GM18519 (cell line): ENCODE data around the gene RAC3.

Source experiments
- ATAC-seq: cut with Tn5 transposase; IDR thresholded peaks from one replicate; pipeline ENCODE4 v1.9.1; 2021; ENCODE audit warnings: mild to moderate bottlenecking, moderate library complexity; ENCODE audit not compliant: unreplicated experiment, low FRiP score

Gene RAC3

DNA sequence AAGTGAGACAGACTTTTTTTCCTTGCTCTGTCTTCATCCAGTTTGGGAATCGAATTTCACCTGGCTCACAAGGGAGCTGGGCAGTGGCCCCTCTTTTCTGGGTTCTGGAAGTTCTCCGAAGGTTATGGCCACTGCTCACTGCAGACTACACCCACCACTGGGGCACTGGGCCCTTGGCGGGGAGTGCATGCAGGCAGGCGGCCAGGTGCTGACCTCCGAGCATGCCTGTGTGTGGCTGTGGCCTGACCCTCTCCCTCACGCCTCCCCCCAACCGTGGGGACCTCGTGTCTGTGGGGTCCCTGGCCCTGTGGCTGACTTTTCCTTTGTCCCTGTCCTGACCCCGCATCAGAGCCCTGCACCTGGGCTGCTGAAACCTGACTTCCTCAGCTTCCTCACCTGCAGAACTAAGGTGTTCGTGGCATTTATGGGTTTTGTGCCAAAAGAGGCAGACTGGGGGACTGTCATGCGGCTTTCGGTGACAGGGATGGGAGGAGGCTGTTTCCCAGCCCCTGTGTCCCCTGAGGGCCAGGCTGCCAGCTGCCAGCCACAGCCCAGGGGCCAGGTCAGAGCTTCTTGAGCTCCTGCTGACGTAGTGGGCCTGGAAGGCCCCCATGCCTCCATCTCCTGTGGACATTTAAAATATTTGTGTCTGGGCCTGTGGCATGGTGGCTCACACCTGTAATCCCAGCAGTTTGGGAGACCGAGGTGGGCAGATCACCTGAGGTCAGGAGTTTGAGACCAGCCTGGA, 32.6 kb upstream of the RAC3 start:
- ATAC-seq, result no peak

GRCh38 chr17:81999587-81999975, 31.9 kb upstream of the RAC3 start:
- ATAC-seq, result no peak

- ATAC-seq, result no peak
Measured at GRCh38 chr17:81999976-82000802, 31.3 kb upstream of the RAC3 start.

GRCh38 chr17:82000803-82001570, 30.5 kb upstream of the RAC3 start:
- ATAC-seq, result no peak

DNA sequence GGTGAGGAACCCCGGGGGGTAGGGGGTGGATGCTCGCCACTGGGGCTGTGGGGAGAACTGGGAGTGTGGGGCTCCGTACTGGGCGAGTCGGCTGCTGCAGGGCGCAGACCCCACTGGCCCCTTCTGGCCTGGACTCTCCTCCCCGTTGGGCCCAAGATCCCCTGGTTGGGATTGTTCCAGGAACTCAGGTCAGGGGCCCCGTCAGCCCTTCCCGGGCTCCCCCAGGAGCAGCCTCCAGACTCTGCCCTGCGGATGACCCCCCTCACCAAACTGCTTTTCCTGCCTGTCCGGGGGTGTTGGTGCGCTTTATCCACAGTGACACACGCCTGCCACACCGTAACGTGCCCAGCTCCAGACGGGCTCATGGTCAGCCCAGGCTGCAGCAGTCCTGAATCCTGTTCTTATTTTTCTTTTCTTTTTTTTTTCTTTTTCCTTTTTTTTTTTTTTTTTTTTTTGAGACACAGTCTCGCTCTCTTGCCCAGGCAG, 29.9 kb upstream of the RAC3 start:
- ATAC-seq, result no peak

DNA sequence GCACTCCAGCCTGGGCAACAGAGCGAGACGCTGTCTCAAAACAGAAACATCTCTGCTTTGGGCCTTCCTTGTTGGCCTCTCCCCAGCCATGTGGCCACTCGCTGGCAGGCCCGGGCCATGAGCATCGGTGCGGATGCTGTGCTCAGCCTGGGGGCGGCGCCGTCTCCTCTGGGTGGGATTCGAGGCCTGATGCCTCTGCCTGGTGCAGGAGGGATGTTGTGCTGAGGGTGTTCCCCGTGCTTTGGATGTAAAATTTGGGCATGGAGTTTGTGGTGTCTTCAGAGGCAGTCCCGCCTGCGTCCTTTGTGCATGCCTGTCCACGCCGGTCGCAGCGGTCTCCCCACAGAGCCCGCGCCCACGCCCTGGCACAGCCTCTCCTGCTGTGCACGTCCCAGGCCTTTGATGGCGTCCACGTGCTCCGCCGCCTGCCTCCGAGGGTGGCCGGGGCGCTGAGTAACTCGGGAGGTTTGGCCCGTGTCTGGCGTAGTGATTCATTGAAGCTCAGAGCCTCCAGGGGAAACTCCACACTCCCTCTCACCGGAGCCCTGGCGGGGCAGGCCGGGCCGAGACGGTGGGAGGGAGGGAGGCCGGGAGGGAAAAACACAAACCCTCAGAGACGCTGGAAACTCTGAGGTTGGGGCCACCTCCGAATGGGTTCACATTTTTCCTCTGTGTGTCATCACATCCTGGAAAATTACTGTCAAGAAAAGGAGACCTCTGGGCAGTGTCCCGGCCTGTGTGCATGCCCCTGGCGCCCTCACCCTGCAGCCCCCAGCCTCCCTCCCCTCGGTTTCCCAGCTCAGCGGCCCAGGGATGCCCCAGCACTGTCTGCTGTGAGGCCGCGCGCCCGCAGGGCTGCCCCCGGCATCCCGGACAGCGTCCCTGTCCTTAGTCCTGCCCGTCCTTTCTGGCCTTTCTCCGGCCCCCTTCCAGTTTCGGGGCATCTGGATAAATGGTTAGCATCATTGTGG, 27.8 kb upstream of the RAC3 start:
- no peak for ATAC-seq

GRCh38 chr17:82004517-82005455, 26.7 kb upstream of the RAC3 start:
- no peak for ATAC-seq

DNA sequence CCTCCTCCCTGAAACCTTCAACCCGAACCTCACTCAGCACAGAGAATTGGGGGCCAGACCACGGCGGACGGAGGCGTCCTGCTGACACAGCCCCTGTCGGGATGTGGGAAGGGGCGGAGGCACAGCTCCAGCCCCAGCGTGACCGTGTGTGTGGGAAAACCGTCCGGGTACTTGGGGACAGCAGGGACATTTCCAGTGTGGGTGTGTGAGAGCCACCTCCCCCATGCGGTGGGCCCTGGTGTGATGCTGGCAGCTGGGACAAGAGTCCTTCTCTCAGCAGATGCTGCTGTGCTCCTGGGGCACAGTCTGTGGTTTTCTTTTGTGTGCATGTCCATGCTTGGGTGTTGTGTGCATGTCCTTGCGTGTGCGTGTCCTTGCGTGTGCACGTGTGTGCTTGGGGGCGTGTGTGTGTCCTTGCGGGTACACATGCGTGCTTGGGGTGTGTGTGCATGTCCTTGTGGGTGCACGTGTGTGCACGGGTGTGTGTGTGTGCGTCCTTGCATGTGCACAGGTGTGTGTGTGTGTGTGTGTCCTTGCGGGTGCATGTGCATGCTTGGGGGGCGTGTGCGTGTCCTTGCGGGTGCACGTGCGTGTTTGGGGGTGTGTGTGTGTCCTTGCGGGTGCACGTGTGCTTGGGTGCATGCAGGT, 25.7 kb upstream of the RAC3 start:
- ATAC-seq, result no peak

DNA sequence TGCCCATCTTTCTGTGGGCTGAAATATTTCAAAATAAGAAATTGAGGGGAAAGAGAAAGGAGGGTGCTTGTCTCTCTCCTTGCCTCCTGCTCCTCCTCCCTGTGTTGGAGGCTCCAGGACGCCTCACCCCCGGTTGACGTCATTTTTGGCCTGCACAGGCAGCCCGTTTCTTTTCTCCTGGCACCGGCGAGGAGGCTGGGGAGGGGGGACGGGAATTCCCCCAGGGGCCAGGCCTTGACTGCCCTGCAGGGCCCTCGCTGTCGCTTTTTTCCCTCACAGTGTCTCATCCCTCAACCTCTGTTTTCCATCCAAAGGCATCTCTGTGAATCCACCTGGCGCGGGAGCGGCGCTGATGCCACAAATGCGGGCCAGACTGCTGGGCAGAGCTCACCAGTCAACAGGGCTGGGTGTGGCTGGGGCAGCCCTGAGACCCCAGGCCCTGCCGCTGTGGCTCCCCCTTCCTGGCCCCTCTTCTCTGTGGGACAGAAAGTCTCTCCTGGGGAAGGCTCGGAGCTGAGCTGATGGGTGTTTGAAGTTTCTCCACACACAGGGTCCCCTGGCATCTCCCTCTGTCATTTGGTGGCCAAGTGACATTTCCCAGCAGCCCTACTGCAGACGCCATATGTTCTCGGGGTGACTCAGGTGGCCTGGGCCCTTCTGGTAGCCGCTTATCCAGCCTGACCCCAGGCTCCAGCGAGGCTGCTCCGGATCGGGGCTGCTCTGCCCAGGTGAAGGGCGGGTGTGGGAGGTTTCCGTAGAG, 24.8 kb upstream of the RAC3 start:
- ATAC-seq, result no peak

DNA sequence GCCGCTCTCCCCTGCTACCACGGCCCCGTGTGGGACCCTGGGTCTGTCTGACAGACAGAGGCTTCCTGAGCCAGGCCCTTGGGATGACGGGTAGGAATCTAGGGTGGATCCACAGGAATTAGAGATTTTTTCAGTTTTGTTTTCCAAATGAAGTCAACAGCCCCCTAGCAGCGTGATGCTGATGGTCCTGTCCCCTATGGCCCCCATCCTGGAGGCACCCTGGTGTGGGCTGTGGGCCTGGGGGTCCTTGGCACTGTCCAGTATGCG, 24.3 kb upstream of the RAC3 start:
- no peak for ATAC-seq

DNA sequence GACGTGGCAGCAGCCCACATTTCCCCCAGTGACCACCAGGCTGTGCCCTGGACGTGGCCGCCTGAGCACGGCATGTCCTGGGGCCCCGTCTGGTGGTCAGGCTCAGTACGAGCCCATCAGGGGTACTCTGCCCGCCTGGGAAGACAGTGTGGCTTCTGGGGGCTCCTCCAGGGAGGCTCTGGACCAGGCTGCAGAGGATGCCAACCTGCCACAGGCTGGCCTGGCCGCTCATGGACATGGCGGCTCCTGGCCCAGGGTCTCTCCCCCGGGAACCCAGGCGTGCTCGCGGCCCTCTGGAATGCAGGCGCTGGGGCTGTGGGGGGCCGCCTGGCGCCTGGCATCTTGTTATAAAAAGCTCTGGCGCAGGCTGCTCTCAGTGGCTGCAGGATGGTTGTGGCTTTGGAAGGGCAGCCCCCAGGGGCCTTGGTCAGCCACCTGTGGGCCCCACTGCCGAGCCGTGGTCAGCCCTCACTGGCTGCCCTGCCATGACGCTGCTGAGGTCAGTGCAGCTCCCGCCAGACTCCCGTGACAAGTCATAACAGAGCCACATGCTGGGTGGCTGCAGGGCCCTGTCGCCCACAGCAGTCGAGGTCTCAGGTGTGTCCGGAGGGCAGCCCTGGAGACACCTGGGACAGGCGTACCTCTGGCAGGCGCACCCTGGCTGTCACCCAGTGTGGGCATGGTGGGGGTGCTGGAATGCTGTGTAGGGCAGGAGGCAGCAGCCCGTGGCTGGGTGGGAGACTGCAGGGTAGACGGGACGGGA, 23.8 kb upstream of the RAC3 start:
- ATAC-seq, result no peak

DNA sequence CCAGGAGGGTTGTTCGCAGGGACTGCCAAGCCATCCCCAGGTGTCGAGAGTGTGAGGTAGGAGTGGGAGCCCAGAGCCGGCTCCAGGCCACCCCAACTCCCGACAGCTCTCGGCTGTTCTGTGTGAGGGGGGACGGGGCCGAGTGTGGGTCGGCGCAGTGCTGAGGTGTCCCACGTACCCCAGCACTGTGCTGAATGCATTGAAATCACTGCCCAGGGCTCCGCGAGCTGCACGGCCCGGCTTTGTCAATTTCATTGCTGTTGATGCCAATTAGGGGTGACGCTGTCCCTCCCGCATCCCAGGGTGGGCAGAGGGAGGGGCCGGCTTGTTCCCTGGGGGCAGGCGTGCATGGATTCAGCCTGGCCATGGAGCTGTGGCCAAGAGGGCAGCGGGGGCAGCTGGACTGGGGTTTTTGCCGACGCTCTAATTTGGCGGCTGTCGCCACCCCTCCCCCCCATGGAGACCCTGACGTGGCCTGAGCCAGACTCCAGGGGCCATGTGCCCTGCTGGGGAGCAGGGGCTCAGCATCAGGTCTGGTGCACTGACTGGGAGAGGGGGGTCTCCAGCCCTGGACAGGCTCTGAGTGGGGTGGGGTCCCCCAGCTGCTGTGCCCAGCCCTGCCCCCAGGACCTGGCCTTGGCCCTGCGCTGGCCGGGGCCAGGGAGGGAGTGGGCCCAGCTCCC, 23.1 kb upstream of the RAC3 start:
- ATAC-seq, result no peak

GRCh38 chr17:82008941-82009405, 22.5 kb upstream of the RAC3 start:
- ATAC-seq, result no peak

DNA sequence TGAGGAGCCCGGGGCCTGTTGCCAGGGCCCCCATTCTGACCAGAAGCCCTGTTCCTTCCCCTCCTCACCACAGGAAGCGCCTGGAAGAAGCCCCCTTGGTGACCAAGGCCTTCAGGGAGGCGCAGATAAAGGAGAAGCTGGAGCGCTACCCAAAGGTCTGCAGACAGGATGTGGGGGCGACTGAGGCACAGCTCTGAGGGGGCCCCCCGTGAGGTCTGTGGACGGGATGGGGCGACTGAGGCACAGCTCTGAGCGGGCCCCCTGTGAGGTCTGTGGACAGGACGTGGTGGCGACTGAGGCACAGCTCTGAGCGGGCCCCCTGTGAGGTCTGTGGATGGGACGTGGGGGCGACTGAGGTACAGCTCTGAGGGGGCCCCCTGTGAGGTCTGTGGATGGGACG, 22.1 kb upstream of the RAC3 start:
- ATAC-seq, result no peak

DNA sequence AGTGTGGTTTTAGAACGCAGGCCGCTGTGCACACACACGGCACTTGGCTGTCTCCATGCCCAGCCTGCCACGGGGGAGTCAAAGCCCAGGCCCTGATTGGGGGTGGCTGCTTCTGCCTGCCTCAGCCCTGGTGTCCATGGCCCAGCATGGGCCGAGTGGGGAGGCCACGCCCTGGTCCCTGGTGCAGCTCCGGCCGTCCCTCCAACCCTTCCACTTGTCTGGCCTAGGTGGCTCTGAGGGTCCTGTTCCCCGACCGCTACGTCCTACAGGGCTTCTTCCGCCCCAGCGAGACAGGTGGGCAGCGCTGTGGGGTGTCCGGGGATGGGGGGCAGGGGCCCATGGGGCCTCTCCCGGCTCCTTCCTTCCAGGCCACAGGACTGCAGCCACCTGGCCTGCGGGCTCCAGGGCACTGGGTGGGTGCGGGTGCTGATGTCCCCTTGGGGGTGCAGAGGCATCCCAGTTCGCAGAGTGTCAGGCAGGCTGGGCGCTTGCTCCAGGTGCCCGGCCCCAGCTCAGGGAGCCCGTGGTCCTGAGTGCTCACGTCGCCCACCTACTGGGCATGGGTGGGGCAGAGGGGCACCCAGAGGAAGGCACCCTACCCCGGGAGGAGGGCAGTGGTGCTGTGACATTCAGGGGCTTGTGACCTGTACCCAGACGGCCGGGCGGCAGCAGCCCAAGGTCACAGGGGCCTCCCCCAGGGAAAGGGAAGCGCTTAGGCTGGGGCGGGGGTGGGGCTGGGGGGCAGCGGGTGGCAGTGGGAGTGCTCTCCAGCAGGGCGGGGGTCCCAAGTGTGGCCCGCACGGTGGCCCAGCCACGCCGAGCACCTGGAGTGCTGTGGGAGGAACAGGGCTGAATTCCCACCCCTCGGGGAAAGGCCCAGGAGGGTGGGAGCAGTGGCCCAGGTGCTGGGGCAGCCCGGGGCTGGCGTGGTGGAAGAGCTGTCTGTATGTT, 20.6 kb upstream of the RAC3 start:
- ATAC-seq, result no peak
